Bronchial smooth muscle cell (primary cell): ENCODE measurements around the gene ZBED5. TPM values are rescaled to one million over a fixed set of nuclear protein-coding genes. Genes with fewer than 3 reads are reported as not detected.

Source experiments
- total RNA-seq: library from RNA; depleted of rRNA; stranded (reverse); fragments of >200 nt; gene quantifications from 2 replicates; pipeline ENCODE4 v1.2.1, GENCODE V29; 2014

ZBED5 gene
- total RNA-seq = 23.0 and 29.5 TPM in 2 replicates

DNA sequence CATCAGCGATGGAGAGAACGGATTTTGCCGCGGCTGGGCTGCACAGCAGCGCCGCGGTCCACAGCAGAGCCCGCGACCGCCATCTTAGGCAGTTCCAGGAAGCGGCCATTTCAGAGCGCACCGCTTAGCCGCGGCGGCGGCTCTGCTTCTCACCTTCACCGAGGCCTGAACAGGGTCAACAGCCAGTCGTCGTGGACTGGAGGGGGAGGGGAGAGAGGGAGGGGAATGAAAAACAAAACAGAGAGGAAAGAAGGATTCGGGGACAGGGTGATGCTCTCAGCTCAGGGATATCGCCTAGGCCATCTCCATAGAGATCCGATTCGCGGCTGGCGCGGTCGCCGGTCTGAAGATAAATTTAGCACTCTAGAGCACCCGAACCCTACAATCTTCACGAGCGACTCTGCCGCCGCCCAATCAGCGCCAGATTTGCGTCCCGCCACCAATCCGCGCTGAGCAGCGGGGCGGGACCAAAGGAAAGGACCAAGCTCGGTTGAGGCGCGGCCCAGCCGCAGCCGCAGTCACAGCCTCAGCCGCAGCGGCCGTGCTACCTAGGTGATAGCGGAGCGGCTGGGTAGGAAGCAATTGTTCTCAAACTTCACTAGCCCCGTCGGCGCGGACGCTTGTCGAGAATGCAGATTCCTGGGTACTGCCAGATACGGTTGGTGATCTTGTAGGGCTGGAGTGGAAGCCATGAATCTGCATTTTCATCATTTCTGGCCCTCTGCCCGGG lies at the start of gene ZBED5:
Gene ZBED5, minus strand, starts transcription at position 345 of the 730 bp plus-strand sequence. CDS start 3,108 bp downstream, outside the sequence.

DNA sequence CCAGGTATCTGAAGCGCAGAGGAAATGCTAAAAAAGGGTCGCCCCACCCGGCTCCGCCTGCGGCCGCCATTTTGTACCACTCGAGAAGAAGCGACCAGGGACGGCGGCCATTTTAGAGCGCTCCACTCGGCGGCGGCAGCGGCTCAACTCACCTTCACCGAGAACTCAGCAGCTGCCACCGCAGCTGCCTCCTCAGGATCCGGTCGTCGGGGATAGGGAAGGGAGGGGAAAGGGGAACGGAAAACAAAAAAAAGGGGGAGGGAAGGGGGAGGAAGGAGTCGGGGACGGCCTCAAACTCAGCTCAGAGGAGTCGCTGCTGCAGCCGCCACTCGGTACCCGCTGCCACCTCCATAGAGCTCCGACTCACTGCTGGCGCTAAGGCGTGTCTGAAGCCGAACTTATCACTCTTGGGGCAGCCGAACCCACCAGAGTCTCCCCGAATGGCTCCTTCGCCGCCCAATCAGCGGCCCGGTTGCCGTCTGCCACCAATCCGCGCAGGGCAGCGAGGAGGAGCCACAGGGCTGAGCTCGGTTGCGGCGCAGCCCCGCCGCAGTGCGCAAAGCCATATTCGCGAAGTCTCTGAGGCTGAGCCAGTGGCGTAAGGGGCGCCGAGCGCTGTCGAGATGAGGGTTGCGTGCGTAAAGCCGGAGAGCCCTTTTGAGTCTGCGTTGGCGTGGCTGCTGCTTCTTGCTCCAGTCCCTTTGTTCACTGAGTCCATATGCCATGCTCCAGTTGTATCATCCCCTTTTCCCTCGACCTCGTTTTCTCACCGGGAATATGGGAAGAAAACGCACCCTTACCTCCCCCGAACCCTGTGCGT lies 49.1 kb downstream of the ZBED5 start, which contains the start of gene EIF4G2:
Gene EIF4G2, minus strand, starts transcription at position 374 of the 820 bp plus-strand sequence.

Other genes starting within 250 kb of the ZBED5 start
- gene IRAG1, start 164.3 kb downstream of the ZBED5 start, total RNA-seq = 5.7 and 6.8 TPM in 2 replicates
- gene CTR9, start 106.8 kb downstream of the ZBED5 start, total RNA-seq = 25.4 and 26.6 TPM in 2 replicates
- gene EIF4G2, start 49.1 kb downstream of the ZBED5 start, total RNA-seq = 518 and 540 TPM in 2 replicates